ENCODE data around the gene CKAP2. TPM values are rescaled to one million over a fixed set of nuclear protein-coding genes. Genes with fewer than 3 reads are reported as not detected.

CKAP2 gene
- polyA plus RNA-seq, 2 of the 4 experiments (the other 2 are of a cell fraction): 24.5 to 30.5 TPM

DNA sequence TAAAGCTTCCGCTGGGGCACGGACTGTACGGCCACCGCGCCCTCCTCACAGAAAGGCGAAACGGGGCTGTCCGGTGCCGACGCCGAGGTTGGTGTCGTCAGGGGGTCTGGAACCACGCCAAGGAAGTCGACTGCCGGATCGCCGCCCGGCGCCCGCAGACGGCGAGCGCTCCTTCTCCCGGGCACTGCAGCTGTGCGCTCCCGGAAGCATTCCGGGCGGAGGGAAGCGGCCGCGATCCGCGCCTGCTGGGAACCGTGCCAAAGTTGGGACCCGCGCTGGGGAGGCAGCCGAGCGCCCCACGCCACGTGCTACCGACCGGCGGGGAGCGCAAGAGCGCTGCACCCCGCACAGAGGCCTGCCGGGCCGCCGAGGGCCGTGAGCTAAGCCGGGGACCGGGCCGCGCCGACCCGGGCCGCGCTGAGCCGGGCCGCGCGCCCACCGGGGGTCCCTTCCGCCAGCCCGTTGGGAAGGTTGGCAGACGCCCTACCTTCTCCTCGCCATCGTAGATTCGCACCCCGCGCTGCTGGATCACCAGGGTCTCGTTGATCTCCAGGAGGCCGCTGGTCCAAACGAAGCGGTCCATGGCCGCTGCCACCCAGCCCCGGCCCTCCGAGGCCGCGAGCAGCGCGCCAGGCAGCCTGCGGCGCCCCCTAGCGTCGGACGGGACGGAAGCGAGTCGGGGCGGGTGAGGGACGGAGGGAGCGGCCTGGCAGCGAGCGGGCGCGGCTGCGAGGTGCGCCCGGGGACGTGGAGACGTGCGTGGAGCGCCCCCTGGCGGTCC lies 5.1 kb upstream of the CKAP2 start, which contains the start of gene VPS36 (continued):
- peak; percentile 93; the same call in 1 of the 2 replicates for TF ChIP-seq HMGXB4 (CRISPR knock-in tag; IDR thresholded peaks at IDR 0.05; ENCODE audit: borderline replicate concordance)
- TF ChIP-seq FOSL2 (IDR thresholded peaks at IDR 0.05): no peak
- TF ChIP-seq FOSL2 (CRISPR knock-in tag; IDR thresholded peaks at IDR 0.05): no peak
- TF ChIP-seq HEYL (CRISPR knock-in tag; IDR thresholded peaks at IDR 0.05): no peak
- TF ChIP-seq NR3C1 (IDR thresholded peaks at IDR 0.05): no peak
- TF ChIP-seq ZSCAN20 (CRISPR knock-in tag; IDR thresholded peaks at IDR 0.05): no peak
- TF ChIP-seq, protein P1, sequence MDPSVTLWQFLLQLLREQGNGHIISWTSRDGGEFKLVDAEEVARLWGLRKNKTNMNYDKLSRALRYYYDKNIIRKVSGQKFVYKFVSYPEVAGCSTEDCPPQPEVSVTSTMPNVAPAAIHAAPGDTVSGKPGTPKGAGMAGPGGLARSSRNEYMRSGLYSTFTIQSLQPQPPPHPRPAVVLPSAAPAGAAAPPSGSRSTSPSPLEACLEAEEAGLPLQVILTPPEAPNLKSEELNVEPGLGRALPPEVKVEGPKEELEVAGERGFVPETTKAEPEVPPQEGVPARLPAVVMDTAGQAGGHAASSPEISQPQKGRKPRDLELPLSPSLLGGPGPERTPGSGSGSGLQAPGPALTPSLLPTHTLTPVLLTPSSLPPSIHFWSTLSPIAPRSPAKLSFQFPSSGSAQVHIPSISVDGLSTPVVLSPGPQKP (IDR thresholded peaks at IDR 0.05; ENCODE audit: low read depth, low read length): no peak
- TF ChIP-seq MAX (IDR thresholded peaks at IDR 0.05): peak; percentile 74
- TF ChIP-seq CBX2 (IDR thresholded peaks at IDR 0.05; ENCODE audit: borderline replicate concordance, low read depth): no peak
- TF ChIP-seq FOXS1 (CRISPR knock-in tag; IDR thresholded peaks at IDR 0.05): no peak
- no peak for TF ChIP-seq ATOH8 (CRISPR knock-in tag; IDR thresholded peaks at IDR 0.05; ENCODE audit: low read depth)
- TF ChIP-seq SREBF2 (IDR thresholded peaks at IDR 0.05): no peak
- TF ChIP-seq, protein P2, sequence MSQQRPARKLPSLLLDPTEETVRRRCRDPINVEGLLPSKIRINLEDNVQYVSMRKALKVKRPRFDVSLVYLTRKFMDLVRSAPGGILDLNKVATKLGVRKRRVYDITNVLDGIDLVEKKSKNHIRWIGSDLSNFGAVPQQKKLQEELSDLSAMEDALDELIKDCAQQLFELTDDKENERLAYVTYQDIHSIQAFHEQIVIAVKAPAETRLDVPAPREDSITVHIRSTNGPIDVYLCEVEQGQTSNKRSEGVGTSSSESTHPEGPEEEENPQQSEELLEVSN (IDR thresholded peaks at IDR 0.05; ENCODE audit: borderline replicate concordance, low read depth): no peak
- TF ChIP-seq TP53 (CRISPR knock-in tag; IDR thresholded peaks at IDR 0.05): no peak
- no peak for TF ChIP-seq ZNF302 (CRISPR knock-in tag; IDR thresholded peaks at IDR 0.05)
- no peak; the same call in 1 of the 2 replicates for TF ChIP-seq MYC (IDR thresholded peaks at IDR 0.05; ENCODE audit: borderline replicate concordance, low read length)
- no peak for TF ChIP-seq CEBPB (IDR thresholded peaks at IDR 0.05)
- TF ChIP-seq FOSB (CRISPR knock-in tag; IDR thresholded peaks at IDR 0.05): no peak
- TF ChIP-seq TFCP2L1 (CRISPR knock-in tag; IDR thresholded peaks at IDR 0.05): no peak
- no peak for TF ChIP-seq ESRRA (IDR thresholded peaks at IDR 0.05; ENCODE audit: borderline replicate concordance, low read length)
- no peak for TF ChIP-seq CHD2 (IDR thresholded peaks at IDR 0.05; ENCODE audit: low read length, partially characterized antibody)
- TF ChIP-seq NFE2L2 (conservative IDR thresholded peaks at IDR 0.05; ENCODE audit: low read length): no peak
- TF ChIP-seq RNF2 (IDR thresholded peaks at IDR 0.05; ENCODE audit: borderline replicate concordance, low read depth): no peak
- TF ChIP-seq EHMT2 (IDR thresholded peaks at IDR 0.05; ENCODE audit: low read depth): no peak
- TF ChIP-seq ZC3H11A (IDR thresholded peaks at IDR 0.05): no peak
- peak; percentile 66 to 70; a peak in 3 of 5 replicates for TF ChIP-seq JUN (IDR thresholded peaks at IDR 0.05)
- TF ChIP-seq, protein P3, sequence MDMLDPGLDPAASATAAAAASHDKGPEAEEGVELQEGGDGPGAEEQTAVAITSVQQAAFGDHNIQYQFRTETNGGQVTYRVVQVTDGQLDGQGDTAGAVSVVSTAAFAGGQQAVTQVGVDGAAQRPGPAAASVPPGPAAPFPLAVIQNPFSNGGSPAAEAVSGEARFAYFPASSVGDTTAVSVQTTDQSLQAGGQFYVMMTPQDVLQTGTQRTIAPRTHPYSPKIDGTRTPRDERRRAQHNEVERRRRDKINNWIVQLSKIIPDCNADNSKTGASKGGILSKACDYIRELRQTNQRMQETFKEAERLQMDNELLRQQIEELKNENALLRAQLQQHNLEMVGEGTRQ (IDR thresholded peaks at IDR 0.05): no peak
- TF ChIP-seq NPAS2 (CRISPR knock-in tag; IDR thresholded peaks at IDR 0.05; ENCODE audit: borderline replicate concordance): no peak
- peak; percentile 81 to 94 for TF ChIP-seq RAD21 (conservative IDR thresholded peaks at IDR 0.05 in 1 of 2, IDR thresholded peaks at IDR 0.05 in 1 of 2)
- no peak for TF ChIP-seq BHLHE40 (IDR thresholded peaks at IDR 0.05; ENCODE audit: low read depth, low read length)
- TF ChIP-seq KDM5A (IDR thresholded peaks at IDR 0.05): no peak
- TF ChIP-seq ZFP36 (IDR thresholded peaks at IDR 0.05; ENCODE audit: borderline replicate concordance, partially characterized antibody): no peak
- no peak for TF ChIP-seq HDAC2 (IDR thresholded peaks at IDR 0.05)
- TF ChIP-seq HES2 (IDR thresholded peaks at IDR 0.05): no peak
- 0 out of 3 replicates have a peak, but pooled peaks have one; percentile 55 for TF ChIP-seq BCL3 (IDR thresholded peaks at IDR 0.05)
- TF ChIP-seq KDM1A (IDR thresholded peaks at IDR 0.05; ENCODE audit: low read depth): no peak
- TF ChIP-seq HOXB5 (CRISPR knock-in tag; IDR thresholded peaks at IDR 0.05): no peak
